Glutamatergic neuron (in vitro differentiated cells): ENCODE data around the gene FLCN. TPM values are rescaled to one million over a fixed set of nuclear protein-coding genes. Genes with fewer than 3 reads are reported as not detected.

Source experiments
- DNase-seq: peaks from one replicate; pipeline ENCODE4 v3.0.0; 2022
- H3K27ac Mint-ChIP-seq: one replicate; pipeline ENCODE4 v1.8.0; 2020; ENCODE audit warnings: mild to moderate bottlenecking, mixed read lengths, inconsistent platforms; ENCODE audit not compliant: unreplicated experiment
- H3K27me3 Mint-ChIP-seq: one replicate; pipeline ENCODE4 v1.8.0; 2020; ENCODE audit warnings: mild to moderate bottlenecking, moderate library complexity, mixed read lengths, inconsistent platforms; ENCODE audit not compliant: unreplicated experiment
- H3K36me3 Mint-ChIP-seq: one replicate; pipeline ENCODE4 v1.8.0; 2020; ENCODE audit warnings: mild to moderate bottlenecking, mixed read lengths, inconsistent platforms; ENCODE audit not compliant: unreplicated experiment
- H3K4me1 Mint-ChIP-seq: one replicate; pipeline ENCODE4 v1.8.0; 2020; ENCODE audit warnings: mild to moderate bottlenecking, low read depth, mixed read lengths, inconsistent platforms; ENCODE audit not compliant: unreplicated experiment
- H3K4me3 Mint-ChIP-seq: one replicate; pipeline ENCODE4 v1.8.0; 2020; ENCODE audit warnings: mild to moderate bottlenecking, mixed read lengths, inconsistent platforms; ENCODE audit not compliant: unreplicated experiment
- H3K9me3 Mint-ChIP-seq: one replicate; pipeline ENCODE4 v1.8.0; 2020; ENCODE audit warnings: mild to moderate bottlenecking, moderate library complexity, mixed read lengths, inconsistent platforms; ENCODE audit not compliant: unreplicated experiment
- CTCF ChIP-seq: fragments of 200-600 bp; sonication (generic); IDR thresholded peaks from one replicate; pipeline ENCODE4 v1.5.0; 2021; ENCODE audit not compliant: partially characterized antibody, unreplicated experiment
- total RNA-seq: library from RNA; stranded (reverse); fragmentation: NEBNext Ultra II Directional; extraction: Animal tissue kit (Norgen Biotek cat#: 25700); gene quantifications from one replicate; pipeline ENCODE4 v1.2.1, GENCODE V29; 2021; ENCODE audit not compliant: unreplicated experiment

Gene FLCN
- total RNA-seq, 1 donor from 2014 or later = 131 TPM

- Mint-ChIP-seq H3K27ac (no peak overlapping the region), H3K36me3 (no peaks in the 10 kb centered on the region)
Measured at GRCh38 chr17:17205368-17206123, 31.4 kb downstream of the FLCN start.

GRCh38 chr17:17204635-17205231 lies 32.2 kb downstream of the FLCN start:
- peaks cover 12% of the 10 kb centered on the region for H3K4me1 Mint-ChIP-seq

More at GRCh38 chr17:17205368-17206123, 31.4 kb downstream of the FLCN start:
- no peak for TF ChIP-seq CTCF
- DNase-seq = no peak
- Mint-ChIP-seq H3K4me3 (no peak overlapping the region), H3K27me3 (peaks cover 2% of the 10 kb centered on the region), H3K4me1 (peaks cover 5% of the 10 kb centered on the region), H3K9me3 (peaks cover 4% of the 10 kb centered on the region)

GRCh38 chr17:17204041-17204591 lies 32.9 kb downstream of the FLCN start:
- DNase-seq = no peak
- H3K4me1 Mint-ChIP-seq = peaks cover 15% of the 10 kb centered on the region
- no peaks in the 10 kb centered on the region for H3K36me3 Mint-ChIP-seq
- peaks cover 2% of the 10 kb centered on the region for H3K27me3 Mint-ChIP-seq
- H3K4me3 Mint-ChIP-seq = no peak overlapping the region
- H3K27ac Mint-ChIP-seq = no peak overlapping the region
- no peak for TF ChIP-seq CTCF
- H3K9me3 Mint-ChIP-seq = peaks cover 4% of the 10 kb centered on the region

More at GRCh38 chr17:17204635-17205231, 32.2 kb downstream of the FLCN start:
- Mint-ChIP-seq H3K27ac (no peak overlapping the region), H3K9me3 (peaks cover 4% of the 10 kb centered on the region), H3K36me3 (no peaks in the 10 kb centered on the region), H3K4me3 (no peak overlapping the region), H3K27me3 (peaks cover 2% of the 10 kb centered on the region)
- DNase-seq = no peak
- no peak for TF ChIP-seq CTCF

- H3K36me3 Mint-ChIP-seq = no peaks in the 10 kb centered on the region
Measured at GRCh38 chr17:17203173-17203730, 33.7 kb downstream of the FLCN start.

More at GRCh38 chr17:17203173-17203730, 33.7 kb downstream of the FLCN start:
- Mint-ChIP-seq H3K4me1 (peaks cover 18% of the 10 kb centered on the region), H3K27me3 (peaks cover 2% of the 10 kb centered on the region), H3K27ac (no peak overlapping the region), H3K4me3 (no peak overlapping the region), H3K9me3 (peaks cover 4% of the 10 kb centered on the region)
- DNase-seq = no peak
- no peak for TF ChIP-seq CTCF
